T-helper 17 cell (primary cell): ENCODE results near the gene PTPRN2. TPM values are rescaled to one million over a fixed set of nuclear protein-coding genes. Genes with fewer than 3 reads are reported as not detected.

Experiments used
- ATAC-seq: fragments of 150-1000 bp; cut with Tn5 transposase; 2 replicates; pipeline ENCODE4 v1.10.0; 2021; ENCODE audit warnings: mild to moderate bottlenecking, moderate library complexity
- DNase-seq, 3 donors: peaks; one replicate each; pipeline versions ENCODE4 v3.0.0 to v3.0.0-alpha.2; 2020 to 2021
- H3K9me3 ChIP-seq: one replicate; pipeline ENCODE4 v1.7.0; 2013; ENCODE audit warnings: low read length, mild to moderate bottlenecking; ENCODE audit not compliant: control insufficient read depth, poor library complexity, severe bottlenecking
- H3K27ac Mint-ChIP-seq: one replicate; pipeline ENCODE4 v1.8.0; 2022; ENCODE audit warnings: mild to moderate bottlenecking, moderate library complexity, mixed read lengths
- H3K27me3 Mint-ChIP-seq: one replicate; pipeline ENCODE4 v1.8.0; 2022; ENCODE audit warnings: mixed read lengths
- H3K36me3 Mint-ChIP-seq: one replicate; pipeline ENCODE4 v1.8.0; 2022; ENCODE audit warnings: low read depth, mixed read lengths
- H3K4me1 Mint-ChIP-seq: one replicate; pipeline ENCODE4 v1.8.0; 2022; ENCODE audit warnings: mild to moderate bottlenecking, mixed read lengths
- H3K4me3 Mint-ChIP-seq: one replicate; pipeline ENCODE4 v1.8.0; 2022; ENCODE audit warnings: mild to moderate bottlenecking, moderate library complexity, mixed read lengths
- total RNA-seq, 4 donors: library from RNA in 2 of 4; stranded (reverse) in 2 of 4; gene quantifications; one replicate each; pipeline ENCODE4 v1.2.3 and lab custom pipeline; 2022 to 2026

The PTPRN2 gene
- total RNA-seq, 2 donors from 2014 or later, result 0.42 to 0.57 TPM

- Mint-ChIP-seq H3K27ac (no peak overlapping the region), H3K27me3 (peaks cover 44% of the 10 kb centered on the region), H3K36me3 (no peaks in the 10 kb centered on the region), H3K4me3 (no peak overlapping the region), H3K4me1 (peaks cover 2% of the 10 kb centered on the region)
- DNase-seq (no peak), ATAC-seq (no peak)
- H3K9me3 ChIP-seq, result no peaks in the 10 kb centered on the region
These were observed 560.0 kb downstream of the PTPRN2 start for GRCh38 chr7:158027646-158028045.

- DNase-seq (no peak), ATAC-seq (no peak)
- peaks cover 36% of the 10 kb centered on the region for H3K27me3 Mint-ChIP-seq
- H3K36me3 Mint-ChIP-seq, result no peaks in the 10 kb centered on the region
- H3K27ac Mint-ChIP-seq, result no peak overlapping the region
- H3K4me3 Mint-ChIP-seq, result no peak overlapping the region
- peaks cover 2% of the 10 kb centered on the region for H3K4me1 Mint-ChIP-seq
- H3K9me3 ChIP-seq, result no peaks in the 10 kb centered on the region
These were observed 560.9 kb downstream of the PTPRN2 start for GRCh38 chr7:158026636-158027265.

GRCh38 chr7:158025686-158026600, 561.7 kb downstream of the PTPRN2 start:
- Mint-ChIP-seq H3K36me3 (no peaks in the 10 kb centered on the region), H3K4me1 (peaks cover 2% of the 10 kb centered on the region), H3K27ac (no peak overlapping the region), H3K4me3 (no peak overlapping the region), H3K27me3 (peaks cover 28% of the 10 kb centered on the region)
- DNase-seq, result no peak
- no peak for ATAC-seq
- no peaks in the 10 kb centered on the region for H3K9me3 ChIP-seq

GRCh38 chr7:158024881-158025280, 562.7 kb downstream of the PTPRN2 start:
- ATAC-seq, result no peak
- peaks cover 2% of the 10 kb centered on the region for H3K4me1 Mint-ChIP-seq
- no peaks in the 10 kb centered on the region for H3K9me3 ChIP-seq
- H3K4me3 Mint-ChIP-seq, result no peak overlapping the region
- peaks cover 19% of the 10 kb centered on the region for H3K27me3 Mint-ChIP-seq
- H3K36me3 Mint-ChIP-seq, result no peaks in the 10 kb centered on the region
- DNase-seq, result no peak
- no peak overlapping the region for H3K27ac Mint-ChIP-seq

- ATAC-seq (no peak), DNase-seq (no peak)
- Mint-ChIP-seq H3K4me3 (no peak overlapping the region), H3K27me3 (peaks cover 13% of the 10 kb centered on the region), H3K36me3 (no peaks in the 10 kb centered on the region), H3K27ac (no peak overlapping the region), H3K4me1 (peaks cover 2% of the 10 kb centered on the region)
- H3K9me3 ChIP-seq, result no peaks in the 10 kb centered on the region
These were observed 563.3 kb downstream of the PTPRN2 start for GRCh38 chr7:158024351-158024715.

- no peak for ATAC-seq
- Mint-ChIP-seq H3K4me3 (no peak overlapping the region), H3K4me1 (peaks cover 2% of the 10 kb centered on the region), H3K27me3 (peaks cover 11% of the 10 kb centered on the region), H3K36me3 (no peaks in the 10 kb centered on the region), H3K27ac (no peak overlapping the region)
- no peaks in the 10 kb centered on the region for H3K9me3 ChIP-seq
- DNase-seq, result no peak
These were observed 563.8 kb downstream of the PTPRN2 start for GRCh38 chr7:158023681-158024350.

GRCh38 chr7:158023157-158023556, 564.5 kb downstream of the PTPRN2 start:
- ATAC-seq (no peak), DNase-seq (no peak)
- no peaks in the 10 kb centered on the region for H3K9me3 ChIP-seq
- peaks cover 2% of the 10 kb centered on the region for H3K4me1 Mint-ChIP-seq
- peaks cover 8% of the 10 kb centered on the region for H3K27me3 Mint-ChIP-seq
- H3K27ac Mint-ChIP-seq, result no peak overlapping the region
- no peak overlapping the region for H3K4me3 Mint-ChIP-seq
- H3K36me3 Mint-ChIP-seq, result no peaks in the 10 kb centered on the region

- no peak for DNase-seq
- H3K27me3 Mint-ChIP-seq, result peaks cover 3% of the 10 kb centered on the region
- peaks cover 2% of the 10 kb centered on the region for H3K4me1 Mint-ChIP-seq
- H3K9me3 ChIP-seq, result no peaks in the 10 kb centered on the region
- H3K4me3 Mint-ChIP-seq, result no peak overlapping the region
- ATAC-seq, result no peak
- H3K36me3 Mint-ChIP-seq, result no peaks in the 10 kb centered on the region
- H3K27ac Mint-ChIP-seq, result no peak overlapping the region
These were observed 565.0 kb downstream of the PTPRN2 start for GRCh38 chr7:158022601-158023000.

- no peaks in the 10 kb centered on the region for H3K27me3 Mint-ChIP-seq
- peaks cover 2% of the 10 kb centered on the region for H3K4me1 Mint-ChIP-seq
- H3K4me3 Mint-ChIP-seq, result no peak overlapping the region
- no peaks in the 10 kb centered on the region for H3K9me3 ChIP-seq
- H3K27ac Mint-ChIP-seq, result no peak overlapping the region
- no peaks in the 10 kb centered on the region for H3K36me3 Mint-ChIP-seq
- ATAC-seq (no peak), DNase-seq (no peak)
These were observed 565.8 kb downstream of the PTPRN2 start for GRCh38 chr7:158021836-158022235.

GRCh38 chr7:158020706-158021095, 566.9 kb downstream of the PTPRN2 start:
- DNase-seq, result no peak
- Mint-ChIP-seq H3K4me1 (peaks cover 2% of the 10 kb centered on the region), H3K27ac (no peak overlapping the region), H3K36me3 (no peaks in the 10 kb centered on the region), H3K4me3 (no peak overlapping the region), H3K27me3 (no peaks in the 10 kb centered on the region)
- H3K9me3 ChIP-seq, result no peaks in the 10 kb centered on the region
- ATAC-seq, result no peak

GRCh38 chr7:158019726-158020705, 567.6 kb downstream of the PTPRN2 start:
- Mint-ChIP-seq H3K36me3 (no peaks in the 10 kb centered on the region), H3K4me1 (peaks cover 2% of the 10 kb centered on the region), H3K4me3 (no peak overlapping the region), H3K27me3 (no peaks in the 10 kb centered on the region), H3K27ac (no peak overlapping the region)
- no peak for ATAC-seq
- DNase-seq, result no peak
- no peaks in the 10 kb centered on the region for H3K9me3 ChIP-seq

GRCh38 chr7:158018971-158019645, 568.5 kb downstream of the PTPRN2 start:
- H3K4me3 Mint-ChIP-seq, result no peak overlapping the region
- no peaks in the 10 kb centered on the region for H3K4me1 Mint-ChIP-seq
- no peaks in the 10 kb centered on the region for H3K27me3 Mint-ChIP-seq
- ATAC-seq (no peak), DNase-seq (no peak)
- H3K36me3 Mint-ChIP-seq, result no peaks in the 10 kb centered on the region
- H3K9me3 ChIP-seq, result no peaks in the 10 kb centered on the region
- H3K27ac Mint-ChIP-seq, result no peak overlapping the region
